H4 (cell line): ENCODE results near the gene CUX1. TPM values are rescaled to one million over a fixed set of nuclear protein-coding genes. Genes with fewer than 3 reads are reported as not detected.

Experiments used
- DNase-seq: peaks from one replicate; pipeline ENCODE4 v3.0.0-alpha.2; 2015; ENCODE audit warnings: low spot score
- total RNA-seq: library from RNA; depleted of rRNA; stranded (reverse); fragments of >200 nt; shearing (Covaris generic); gene quantifications from 2 replicates; pipeline ENCODE4 v1.2.3, GENCODE V29; 2014

The CUX1 gene
- total RNA-seq, 1 experiment from 2014 or later = 20.1 TPM

DNA sequence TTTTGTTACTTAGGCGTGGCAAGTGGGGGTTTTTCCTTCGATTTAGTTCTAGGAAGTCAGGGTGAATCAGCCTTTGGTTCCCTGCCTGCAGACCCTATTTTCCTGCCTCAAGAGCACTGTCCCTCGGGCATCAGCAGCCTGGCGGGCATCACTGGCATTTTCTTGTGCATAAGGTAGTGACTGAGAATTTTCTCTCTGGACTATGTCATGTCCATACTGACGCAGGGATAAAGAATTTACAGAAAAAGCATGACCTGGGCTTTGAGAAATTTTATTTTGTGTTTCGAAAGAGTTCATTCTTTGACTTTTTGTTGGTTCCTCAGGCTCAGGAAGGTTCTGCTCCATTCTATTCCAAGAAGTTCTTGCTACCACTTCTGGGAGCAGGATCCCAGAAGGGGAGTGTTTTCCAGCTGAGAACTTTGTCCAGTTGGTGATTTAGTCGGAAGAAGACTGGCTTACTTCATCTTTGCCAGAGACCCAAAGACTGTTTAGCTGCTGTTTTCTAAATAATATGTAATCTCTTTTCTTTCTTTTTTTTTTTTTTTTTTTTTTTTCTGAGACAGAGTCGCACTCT, 255.3 kb downstream of the CUX1 start:
- DNase-seq = no peak

DNA sequence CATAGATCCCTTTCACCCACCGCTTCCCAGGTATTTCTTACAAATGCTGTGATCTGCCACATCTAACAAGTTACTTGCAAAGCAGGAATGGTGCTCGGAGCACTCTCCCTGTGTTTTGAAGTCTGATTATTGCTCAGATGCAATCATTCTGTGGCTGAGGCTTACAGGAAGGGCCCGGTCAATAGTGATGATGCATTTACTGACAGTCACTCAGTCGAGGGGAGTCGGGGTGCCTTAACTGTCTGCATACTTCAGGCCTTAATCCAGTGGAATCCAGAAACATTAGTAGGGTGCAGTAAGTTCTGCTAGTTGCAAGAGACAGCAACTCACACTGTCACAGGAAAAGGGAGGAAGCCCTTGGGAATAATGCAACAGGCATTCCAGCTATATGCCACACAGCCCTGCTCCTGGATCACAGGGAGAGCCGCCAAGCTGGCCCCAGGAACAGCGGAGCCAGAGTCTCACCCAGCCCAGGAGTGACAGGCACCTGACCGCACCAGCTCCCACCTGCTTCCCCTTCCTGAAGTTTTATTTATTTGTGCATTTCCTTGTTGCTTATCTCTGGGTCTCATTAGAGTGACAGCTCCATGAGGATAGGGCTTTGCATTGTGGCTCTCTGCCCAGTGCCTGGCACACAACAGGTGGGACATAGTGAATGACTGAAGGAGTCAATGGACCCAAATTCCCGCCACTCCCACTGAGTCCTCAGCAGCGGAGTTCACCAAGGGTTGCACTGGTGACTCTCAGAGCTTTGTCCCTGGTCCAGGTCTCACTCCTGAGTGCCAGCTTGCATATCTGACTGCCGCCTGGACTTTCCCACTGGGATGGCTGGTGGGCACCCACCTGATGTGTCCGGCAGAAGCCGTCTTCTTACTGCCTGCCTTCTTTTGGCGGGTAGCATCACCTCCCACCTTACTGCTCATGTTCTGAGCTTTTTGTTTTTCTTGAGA, 256.8 kb downstream of the CUX1 start:
- DNase-seq = no peak

DNA sequence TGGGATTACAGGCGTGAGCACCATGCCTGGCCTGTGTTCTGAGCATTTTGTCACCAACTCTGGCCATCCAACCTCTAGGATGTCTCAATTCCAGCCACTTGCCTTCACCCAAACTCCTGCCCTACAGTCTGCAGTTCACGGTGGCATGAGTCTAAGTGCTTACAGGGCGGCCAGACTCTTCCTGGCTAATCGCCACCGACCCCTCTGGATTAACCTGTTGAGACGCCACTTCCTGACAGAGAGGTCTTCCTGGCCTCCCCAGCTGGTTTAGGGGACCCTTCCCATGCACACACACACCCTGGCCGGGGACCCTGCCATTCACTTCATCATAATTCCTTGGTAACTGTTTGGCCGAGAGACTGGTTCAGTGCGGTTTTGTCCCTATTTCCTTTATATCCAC, 257.7 kb downstream of the CUX1 start:
- no peak for DNase-seq

DNA sequence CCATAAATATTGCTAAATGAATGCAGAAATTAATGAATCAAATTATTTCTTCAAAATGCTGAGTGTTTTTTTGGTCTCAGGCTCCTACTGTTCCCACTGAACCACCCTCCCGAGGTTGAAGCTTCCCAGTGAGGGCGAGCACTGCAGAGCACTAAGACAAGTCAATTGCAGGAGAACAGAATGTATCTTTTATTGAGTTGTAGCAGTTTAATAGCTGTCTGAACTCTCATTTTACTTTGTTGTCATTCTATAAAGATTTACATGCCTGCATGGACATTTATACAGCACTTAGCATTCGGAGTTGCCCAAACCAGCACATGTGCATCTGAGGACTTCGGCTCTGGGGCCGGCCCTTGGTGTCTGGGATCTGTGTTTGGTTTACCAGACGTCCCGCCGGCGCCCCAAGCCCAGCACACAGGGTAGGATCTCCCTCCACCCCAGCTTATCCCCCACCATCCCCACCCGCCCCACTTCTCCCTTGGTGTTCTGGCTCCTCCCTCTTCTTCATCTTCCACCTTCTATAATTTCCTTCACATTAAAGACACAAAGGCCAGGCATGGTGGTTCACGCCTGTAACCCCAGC, 258.2 kb downstream of the CUX1 start:
- no peak for DNase-seq

DNA sequence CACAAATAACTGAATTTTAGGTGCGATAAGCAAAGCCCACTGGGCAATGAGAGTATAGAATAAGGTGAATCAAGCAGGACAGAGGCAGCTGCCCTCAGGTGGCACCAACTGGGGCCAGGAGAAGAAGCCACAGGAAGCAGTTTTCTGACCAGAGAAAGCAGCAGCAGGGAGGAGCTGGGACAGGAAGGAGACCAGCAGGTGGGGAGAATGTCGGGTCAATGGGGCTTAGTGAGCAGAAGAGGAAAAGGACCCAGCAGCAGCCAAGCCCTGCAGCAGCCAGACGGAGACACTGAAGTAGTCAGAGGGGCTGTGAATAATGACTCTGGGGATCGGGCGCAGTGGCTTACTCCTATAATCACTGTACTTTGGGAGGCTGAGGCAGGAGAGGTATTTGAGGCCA, 259.7 kb downstream of the CUX1 start:
- DNase-seq = no peak

DNA sequence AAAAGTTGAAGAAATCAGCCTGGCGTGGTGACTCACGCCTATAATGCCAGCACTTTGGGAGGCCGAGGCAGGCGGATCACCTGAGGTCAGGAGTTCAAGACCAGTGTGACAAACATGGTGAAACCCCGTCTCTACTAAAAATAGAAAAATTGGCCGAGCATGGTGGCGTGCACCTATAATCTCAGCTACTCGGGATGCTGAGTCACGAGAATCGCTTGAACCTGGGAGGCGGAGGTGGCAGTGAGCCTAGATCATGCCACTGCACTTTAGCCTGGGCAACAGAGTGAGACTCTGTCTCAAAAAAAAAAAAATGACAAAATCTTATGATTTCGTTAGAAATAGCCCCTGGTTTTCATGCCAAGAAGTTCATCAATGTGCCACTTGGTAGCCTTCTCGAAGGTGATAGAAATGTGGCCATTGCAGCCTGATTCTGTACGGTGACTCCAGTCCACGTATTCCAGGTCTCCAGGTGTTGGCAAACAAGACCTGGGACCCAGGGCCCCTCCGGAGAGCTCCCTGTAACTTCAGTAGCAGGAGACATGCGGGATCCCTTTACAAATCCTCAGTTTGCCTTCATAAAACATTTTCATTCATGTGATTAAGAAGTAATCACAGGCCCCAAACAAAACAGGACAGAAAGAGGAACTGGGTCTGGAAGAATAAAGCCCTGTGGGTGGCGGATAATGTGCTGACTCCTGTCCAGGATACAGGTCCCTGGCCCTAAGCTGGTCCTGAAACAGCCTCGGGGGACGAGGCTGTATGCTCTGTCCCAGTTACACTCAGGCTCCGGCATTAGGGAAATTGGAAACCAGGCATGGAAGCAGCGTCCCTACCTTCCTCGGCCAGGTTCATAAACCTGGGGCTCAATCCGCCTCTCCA, 262.0 kb downstream of the CUX1 start:
- no peak for DNase-seq

DNA sequence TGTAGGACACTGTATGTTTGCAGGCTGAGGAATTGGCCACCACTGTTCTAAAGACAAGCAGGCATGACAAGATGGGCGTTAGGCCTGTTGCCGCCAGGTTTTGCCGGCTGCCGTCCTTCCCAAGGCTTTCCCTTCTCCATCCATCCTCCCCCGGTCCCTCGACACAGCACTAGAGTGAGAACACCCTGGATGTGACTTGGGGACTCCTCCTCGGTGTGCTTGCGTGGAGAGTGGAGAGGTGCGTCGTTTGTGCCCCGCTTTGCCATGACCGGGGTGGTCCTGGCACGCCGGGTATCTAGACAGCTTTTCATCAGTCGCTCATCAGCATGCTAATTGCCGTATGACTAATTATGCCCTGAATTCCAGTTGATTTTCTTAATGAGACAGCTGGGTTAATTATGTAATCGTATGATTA, 262.6 kb downstream of the CUX1 start:
- DNase-seq = no peak

DNA sequence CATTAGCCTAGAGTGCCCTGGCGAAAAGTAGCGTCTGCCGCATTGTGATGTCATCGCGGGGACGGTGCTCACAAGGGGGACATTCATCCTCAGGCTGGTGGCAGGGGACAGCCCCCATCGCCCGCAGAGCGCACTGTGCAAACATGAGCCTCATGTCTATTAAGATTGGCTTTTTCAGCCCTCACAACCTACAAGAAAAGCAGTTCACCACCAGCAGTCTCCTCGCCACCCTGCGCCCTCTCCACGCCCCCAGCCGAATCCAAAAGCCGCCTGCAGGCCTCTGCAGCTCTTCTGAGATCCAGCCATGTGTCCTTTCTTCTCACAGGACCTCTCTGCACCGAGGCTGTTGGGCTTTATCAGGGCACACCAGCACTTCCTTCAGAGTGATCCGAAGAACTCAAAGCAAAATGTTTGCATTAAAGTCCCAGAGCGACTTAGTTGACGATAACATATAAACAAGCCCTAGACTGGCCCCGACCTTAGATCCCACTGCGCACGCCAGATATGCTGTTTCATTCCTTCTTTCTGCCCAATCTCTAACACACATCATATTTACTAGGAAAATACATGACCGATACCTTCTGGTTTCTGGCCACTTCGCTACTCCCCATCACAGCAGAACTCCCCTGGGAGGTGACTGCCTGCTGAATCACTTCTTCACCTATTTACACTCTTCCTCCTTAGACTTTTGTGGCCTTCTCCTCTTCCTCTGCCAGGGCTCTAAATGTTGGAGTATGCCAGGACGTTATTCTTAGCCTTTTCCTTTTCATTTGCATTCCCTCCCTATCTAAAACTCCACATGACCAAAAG, 263.2 kb downstream of the CUX1 start:
- DNase-seq = no peak

DNA sequence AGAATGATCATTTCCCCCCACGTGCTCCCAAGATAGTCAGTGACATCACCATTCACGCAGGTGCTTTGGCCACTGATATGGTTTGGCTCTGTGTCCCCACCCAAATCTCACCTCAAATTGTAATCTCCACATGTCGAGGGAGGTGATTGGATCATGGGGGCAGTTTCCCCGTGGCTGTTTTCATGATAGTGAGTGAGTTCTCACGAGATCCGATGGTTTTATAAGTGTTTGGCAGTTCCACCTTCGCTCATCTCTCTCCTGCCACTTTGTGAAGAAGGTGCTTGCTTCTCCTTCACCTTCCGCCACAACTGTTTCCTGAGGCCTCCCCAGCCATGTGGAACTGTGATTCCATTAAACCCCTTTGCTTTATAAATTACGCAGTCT, 263.8 kb downstream of the CUX1 start:
- DNase-seq = no peak

DNA sequence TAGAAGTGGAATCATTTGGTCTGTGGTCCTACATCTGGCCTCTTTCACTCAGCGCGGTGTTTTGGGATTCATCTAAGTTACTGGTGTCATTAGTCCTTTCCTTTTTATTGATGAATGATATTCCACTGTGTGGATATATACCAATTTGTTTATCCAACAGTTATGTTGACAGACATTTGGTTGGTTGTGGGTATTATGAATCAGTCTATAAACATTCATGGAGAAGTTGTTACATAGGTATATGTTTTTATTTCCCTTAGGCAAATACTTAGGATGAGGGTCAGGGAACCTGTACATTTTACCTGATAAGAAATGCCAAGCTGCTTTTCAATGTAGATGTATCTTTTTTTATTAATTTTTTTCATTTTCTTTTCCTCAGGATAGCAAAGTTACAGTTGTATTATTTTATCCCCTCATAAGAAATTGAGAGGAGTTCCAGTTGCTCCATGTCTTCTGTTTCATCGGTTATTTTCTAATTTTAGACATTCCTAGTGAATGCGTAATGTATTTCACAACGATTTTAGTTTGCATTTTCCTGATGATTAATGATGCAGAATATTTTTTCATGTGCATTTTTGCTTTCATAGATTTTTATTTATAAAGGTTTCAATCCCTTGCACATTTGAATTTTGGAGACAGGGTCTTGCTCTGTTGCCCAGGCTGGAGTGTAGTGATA, 265.4 kb downstream of the CUX1 start:
- DNase-seq = no peak

DNA sequence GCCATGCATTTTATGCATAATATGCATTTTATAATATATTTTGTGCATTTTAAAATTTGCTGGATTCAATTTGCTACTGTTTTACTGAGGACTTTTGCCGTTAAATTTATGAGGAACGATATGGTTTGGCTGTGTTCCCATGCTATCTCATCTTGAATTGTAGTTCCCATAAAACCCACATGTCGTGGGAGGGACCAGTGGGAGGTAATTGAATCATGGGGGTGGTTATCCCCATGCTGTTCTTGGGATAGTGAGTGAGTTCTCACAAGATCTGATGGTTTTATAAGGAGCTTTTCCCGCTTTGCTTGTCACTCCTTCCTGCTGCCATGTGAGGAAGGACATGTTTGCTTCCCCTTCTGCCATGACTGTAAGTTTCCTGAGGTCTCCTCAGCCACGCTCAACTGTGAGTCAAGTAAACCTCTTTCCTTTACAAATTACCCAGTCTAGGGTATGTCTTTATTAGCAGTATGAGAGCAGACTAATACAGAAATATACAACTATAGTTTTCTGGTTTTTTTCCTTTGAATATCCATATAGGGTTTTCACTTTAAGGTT, 267.9 kb downstream of the CUX1 start:
- DNase-seq = no peak

DNA sequence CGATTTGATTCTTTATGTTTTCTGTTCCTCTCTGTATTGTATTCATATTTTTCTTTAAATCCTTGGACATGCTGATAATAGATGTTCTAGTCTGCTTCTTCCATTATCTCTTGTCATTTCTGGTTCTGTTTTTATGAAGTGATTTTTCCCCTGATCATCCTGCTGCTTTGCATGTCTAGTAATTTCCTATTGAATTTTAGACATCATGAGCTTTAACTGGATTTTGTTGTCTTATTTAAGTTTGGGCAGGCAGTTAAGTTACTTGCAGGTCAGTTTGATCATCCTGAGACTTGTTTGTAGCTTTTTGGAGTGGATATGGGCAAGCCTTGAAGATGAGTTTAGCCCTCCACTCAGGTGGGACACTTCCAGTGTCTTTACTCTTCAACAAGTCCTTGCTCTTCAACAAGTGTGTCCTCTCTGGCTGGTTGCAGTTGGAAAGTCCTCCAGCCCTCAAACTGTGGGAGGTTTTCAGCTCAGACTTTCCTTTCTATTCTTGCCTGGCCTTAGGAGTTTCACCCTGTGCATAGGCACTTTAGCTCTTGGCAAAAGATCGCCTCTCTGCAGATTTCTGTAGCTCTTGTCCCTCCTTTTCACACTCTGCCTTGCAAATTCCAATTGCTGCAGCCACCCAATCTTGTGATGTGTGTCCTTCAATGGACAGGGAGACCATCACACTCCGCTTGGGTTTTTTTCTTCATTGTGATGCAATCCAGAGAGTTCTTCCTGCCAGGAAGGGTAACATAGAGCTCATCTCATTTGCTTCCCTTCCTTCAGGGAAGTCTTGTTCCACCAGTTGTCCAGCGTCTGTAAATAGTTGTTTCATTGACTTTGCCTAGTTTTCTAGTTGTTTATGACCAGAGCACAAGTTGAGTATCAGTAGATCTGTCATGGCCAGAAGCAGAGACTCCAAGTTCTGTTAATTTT, 272.0 kb downstream of the CUX1 start:
- DNase-seq = no peak

DNA sequence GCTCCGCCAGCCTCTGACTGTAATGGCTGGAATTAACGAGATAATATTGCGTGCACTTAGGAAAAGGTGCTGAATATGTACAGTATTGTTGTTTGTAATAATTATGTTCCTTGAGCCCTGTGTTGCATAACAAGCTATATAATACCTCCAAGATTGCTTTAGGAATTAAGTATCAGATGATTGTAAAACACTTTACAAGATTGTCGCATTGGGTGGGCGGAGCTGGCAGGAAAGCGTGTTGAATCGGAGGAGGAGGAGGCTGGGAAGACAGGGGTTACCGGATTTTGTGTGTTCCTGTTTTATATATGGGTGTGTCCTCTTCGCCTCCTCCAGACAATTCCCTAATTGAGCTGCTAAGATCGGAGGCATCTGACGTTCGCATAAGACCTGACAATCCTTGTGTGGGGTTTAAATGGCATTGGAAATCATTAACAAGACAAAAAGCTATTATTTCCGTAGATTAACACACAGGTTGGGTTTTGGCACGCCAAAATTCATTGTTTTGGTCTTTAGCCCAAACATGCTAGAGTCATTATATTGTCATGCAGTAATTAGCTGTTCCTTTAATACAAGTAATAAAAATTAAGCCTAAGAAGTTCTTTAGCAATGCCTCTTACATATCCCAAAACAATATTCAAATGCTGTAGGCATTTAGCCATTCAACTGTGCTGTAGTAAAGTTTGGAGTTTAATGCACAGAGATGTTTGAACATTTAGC, 276.3 kb downstream of the CUX1 start:
- DNase-seq = no peak

DNA sequence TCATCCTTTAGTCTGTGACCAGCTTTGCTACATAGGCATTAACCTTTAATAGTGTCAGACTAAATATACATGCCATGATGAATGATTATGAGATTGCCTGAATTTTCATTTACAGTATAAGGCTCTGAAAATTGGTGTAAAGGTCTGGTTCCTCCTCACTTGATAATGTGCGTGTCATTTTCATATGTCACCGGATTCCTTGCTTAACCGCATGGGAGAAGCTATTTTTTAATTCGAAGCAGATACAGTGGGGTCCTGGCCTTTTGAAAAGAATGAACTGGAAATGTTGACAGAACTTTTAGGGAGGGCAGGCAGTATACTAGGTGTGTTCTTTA, 276.9 kb downstream of the CUX1 start:
- DNase-seq = no peak

DNA sequence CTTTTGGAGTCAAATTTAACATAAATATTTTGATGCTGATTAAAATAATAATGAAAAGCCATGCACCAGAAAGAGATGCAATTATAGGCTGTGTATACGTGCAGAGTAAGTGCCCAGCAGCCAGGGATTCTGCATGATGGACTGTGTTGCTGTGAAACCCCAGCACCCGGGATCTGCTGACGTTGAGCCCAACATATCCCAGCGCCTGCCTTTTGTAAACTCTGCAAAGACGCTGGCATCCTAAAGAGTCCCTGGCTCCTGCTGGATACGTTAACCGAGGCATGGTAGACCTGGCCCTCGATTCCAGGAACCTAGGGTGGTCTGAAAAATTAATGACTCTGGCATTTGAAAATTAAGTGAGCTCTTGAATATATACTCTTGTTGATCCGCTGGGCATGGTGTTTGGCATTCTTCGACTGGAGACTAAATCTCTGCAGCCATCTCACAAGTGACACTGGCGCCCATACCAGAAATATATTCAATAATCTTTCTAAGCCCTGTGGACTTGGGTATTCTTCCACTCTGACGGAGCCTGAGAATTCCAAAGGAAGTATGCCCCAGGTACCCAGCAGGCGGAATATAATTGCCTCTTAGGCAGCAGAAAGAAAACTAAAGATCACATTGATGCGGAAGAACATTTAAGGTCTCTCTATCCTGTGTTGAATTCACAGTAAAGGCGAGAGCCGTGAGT, 278.0 kb downstream of the CUX1 start:
- no peak for DNase-seq

DNA sequence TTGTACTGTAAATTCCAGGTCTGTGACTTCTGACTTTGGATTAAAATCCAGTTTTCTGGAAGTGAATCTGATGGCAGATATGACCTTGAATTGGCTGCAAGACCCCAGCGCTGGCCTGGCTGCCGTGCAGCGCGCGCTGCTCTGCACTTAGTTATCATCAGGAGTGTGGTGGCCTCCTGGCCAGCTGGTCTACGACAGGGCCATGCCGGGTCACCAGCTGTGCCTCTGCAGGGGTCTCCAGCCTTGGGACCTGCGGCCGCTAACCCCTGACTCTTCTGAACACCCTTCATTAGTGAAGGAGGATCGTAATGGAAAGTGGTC, 278.5 kb downstream of the CUX1 start:
- no peak for DNase-seq

DNA sequence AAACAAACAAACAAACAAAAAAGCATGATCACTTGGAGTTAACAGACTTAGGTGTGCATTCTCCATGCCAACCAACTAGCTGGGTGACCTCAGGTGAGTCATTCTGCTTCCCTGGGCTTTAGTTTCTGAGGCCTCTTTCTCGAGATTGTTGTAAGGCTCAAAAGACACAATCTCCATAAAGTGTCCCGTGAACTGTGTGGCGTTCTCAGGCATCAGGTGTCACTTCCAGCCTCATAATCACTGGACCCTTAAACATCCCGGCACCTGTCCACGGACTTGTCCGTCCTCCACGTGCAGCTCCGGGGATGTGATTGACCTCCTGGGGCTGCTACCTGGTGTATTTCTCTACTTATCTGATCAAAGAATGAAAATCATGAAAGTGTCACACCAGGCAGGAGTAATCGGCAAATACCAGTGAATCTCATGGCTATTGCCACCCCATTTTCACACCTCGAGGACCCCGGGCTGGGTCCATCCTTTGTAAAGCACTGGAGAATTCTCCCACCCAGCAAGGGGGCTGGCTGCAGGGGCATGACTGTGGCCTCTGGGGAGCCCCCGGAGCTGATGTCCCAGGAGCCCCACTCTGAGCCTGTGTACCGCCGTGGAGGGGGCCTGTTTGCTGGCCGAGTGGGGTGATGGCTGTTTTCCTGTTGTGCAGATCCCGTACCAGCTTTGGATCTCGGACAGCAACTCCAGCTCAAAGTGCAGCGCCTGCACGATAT, 279.4 kb downstream of the CUX1 start:
- no peak for DNase-seq
